ENCODE data around the gene HLA-DQA2. TPM values are rescaled to one million over a fixed set of nuclear protein-coding genes. Genes with fewer than 3 reads are reported as not detected.
"Not testable (repeated sequence)": the region's sequence is repeated elsewhere in the genome, so short reads cannot be mapped to it uniquely, and the experiment has no call there.

The HLA-DQA2 gene
- total and polyA plus RNA-seq, 4 donors, result 0.16 to 0.32 (median 0.23) TPM; not detected in 1

DNA sequence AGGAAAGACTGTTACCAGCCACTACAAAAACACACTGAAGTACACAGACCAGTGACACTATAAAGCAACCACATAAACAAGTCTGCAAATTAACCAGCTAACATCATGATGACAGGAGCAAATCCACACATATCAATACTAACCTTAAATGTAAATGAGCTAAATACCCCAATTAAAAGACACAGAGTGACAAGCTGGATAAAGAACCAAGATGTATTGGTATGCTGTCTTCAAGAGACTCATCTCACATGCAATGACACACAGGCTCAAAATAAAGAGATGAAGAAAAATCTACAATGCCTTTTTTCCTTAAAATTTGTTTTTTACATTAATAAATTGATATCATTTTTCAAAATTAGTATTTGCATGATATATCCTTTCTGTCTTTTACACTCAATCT is 41.7 kb downstream of the HLA-DQA2 start:
- not testable (repeated sequence) for H3K27me3 ChIP-seq (ENCODE audit: control insufficient read depth in 4 of 4, insufficient read depth in 4 of 4, low read length in 3 of 4); H3K36me3 ChIP-seq (ENCODE audit: control insufficient read depth in 4 of 4, insufficient read depth in 3 of 4, low read depth in 1 of 4, low read length in 3 of 4); H3K27ac ChIP-seq (ENCODE audit: low read depth in 1 of 2, low read length in 2 of 2); DNase-seq (ENCODE audit: low spot score); H3K4me3 ChIP-seq (ENCODE audit: low read depth in 1 of 3, low read length in 3 of 3); H3K9me3 ChIP-seq (ENCODE audit: control insufficient read depth in 4 of 4, low read length in 3 of 4); H3K4me1 ChIP-seq (ENCODE audit: control insufficient read depth in 4 of 4, insufficient read depth in 4 of 4, low read length in 3 of 4); H3K9ac ChIP-seq (ENCODE audit: low read depth in 1 of 2, low read length in 2 of 2)

DNA sequence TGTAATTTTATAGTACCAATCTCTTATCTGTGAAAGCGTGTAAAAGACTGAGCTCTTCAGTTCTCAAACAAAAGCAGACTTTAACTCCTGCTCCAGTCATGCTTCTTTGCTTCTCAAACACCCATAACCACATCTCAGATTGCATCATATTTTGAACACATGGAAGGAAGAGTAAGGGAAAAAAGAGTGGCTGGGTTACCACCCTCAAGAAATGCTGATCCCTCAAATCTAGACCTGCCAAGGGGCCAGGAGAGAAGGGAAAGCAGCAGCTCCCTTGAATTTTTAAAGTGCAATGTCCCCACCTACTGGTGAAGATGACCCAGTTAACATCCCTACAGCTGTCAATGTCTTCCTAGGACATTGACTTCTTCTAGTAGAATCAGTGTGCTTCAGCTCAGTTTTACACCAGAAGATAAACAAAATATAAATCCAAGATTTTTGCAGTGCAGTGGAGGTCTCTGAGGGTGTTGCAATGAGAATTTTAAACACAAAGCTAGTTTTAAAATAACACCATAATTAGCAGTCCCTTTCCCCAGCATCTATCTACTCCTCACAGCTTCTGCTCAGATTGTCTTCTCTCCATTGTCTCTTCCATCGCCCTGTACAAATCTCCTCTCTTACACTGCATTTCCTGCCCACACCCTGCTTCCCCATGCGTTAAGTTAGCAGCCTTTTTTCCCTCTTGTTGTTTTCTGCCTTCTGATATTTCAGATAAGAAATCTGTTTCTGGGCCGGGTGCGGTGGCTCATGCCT is 44.8 kb downstream of the HLA-DQA2 start:
- Histone ChIP-seq H3K27me3 (ENCODE audit: control insufficient read depth in 4 of 4, insufficient read depth in 4 of 4, low read length in 3 of 4) (peaks cover 0 to 6% (median 0%) of the 10 kb centered on the region in 4 donors), H3K27ac (ENCODE audit: low read depth in 1 of 2, low read length in 2 of 2) (no peak overlapping the region), H3K4me1 (ENCODE audit: control insufficient read depth in 4 of 4, insufficient read depth in 4 of 4, low read length in 3 of 4) (no peaks in the 10 kb centered on the region), H3K4me3 (ENCODE audit: low read depth in 1 of 3, low read length in 3 of 3) (no peak overlapping the region), H3K9ac (ENCODE audit: low read depth in 1 of 2, low read length in 2 of 2) (no peak overlapping the region), H3K36me3 (ENCODE audit: control insufficient read depth in 4 of 4, insufficient read depth in 3 of 4, low read depth in 1 of 4, low read length in 3 of 4) (no peaks in the 10 kb centered on the region), H3K9me3 (ENCODE audit: control insufficient read depth in 4 of 4, low read length in 3 of 4) (no peaks in the 10 kb centered on the region)
- no peak for TF ChIP-seq HNF4G (IDR thresholded peaks at IDR 0.05)
- no peak for TF ChIP-seq JUND (IDR thresholded peaks at IDR 0.05)
- TF ChIP-seq, protein P1, sequence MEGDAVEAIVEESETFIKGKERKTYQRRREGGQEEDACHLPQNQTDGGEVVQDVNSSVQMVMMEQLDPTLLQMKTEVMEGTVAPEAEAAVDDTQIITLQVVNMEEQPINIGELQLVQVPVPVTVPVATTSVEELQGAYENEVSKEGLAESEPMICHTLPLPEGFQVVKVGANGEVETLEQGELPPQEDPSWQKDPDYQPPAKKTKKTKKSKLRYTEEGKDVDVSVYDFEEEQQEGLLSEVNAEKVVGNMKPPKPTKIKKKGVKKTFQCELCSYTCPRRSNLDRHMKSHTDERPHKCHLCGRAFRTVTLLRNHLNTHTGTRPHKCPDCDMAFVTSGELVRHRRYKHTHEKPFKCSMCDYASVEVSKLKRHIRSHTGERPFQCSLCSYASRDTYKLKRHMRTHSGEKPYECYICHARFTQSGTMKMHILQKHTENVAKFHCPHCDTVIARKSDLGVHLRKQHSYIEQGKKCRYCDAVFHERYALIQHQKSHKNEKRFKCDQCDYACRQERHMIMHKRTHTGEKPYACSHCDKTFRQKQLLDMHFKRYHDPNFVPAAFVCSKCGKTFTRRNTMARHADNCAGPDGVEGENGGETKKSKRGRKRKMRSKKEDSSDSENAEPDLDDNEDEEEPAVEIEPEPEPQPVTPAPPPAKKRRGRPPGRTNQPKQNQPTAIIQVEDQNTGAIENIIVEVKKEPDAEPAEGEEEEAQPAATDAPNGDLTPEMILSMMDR (IDR thresholded peaks at IDR 0.05; ENCODE audit: low read depth, low read length, missing input control), result peak; percentile 62
- peak; percentile 81 to 82 for TF ChIP-seq RAD21 (IDR thresholded peaks at IDR 0.05)
- no peak for TF ChIP-seq GABPA (IDR thresholded peaks at IDR 0.05 in 1 of 2, conservative IDR thresholded peaks at IDR 0.05 in 1 of 2)
- WGBS, result 38% methylated on average over 5 of the region's 5 CpGs
- DNase-seq (ENCODE audit: low spot score), result no peak

DNA sequence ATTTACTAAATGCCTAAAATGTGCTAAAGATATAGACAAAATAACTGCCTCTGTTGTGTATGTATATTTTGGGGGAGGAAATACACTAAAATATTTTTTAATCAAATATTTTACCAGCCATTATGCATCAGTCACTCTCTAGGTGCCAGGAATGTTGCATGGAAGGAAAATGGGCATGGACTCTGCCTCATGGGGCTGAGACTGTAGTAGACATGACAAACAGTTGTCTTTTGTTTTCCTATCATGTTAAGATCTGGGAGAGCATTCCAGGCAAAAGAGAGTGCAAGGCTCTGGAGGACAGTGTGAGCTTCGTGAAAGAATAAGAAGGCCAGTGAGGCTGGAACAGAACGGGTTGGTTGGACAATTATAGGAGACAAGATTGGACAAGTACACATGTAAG is 49.1 kb downstream of the HLA-DQA2 start:
- H3K4me1 ChIP-seq (ENCODE audit: control insufficient read depth in 4 of 4, insufficient read depth in 4 of 4, low read length in 3 of 4), result no peaks in the 10 kb centered on the region
- WGBS, result 37% methylated on average over 2 of the region's 2 CpGs
- no peaks in the 10 kb centered on the region for H3K9me3 ChIP-seq (ENCODE audit: control insufficient read depth in 4 of 4, low read length in 3 of 4)
- H3K27ac ChIP-seq (ENCODE audit: low read depth in 1 of 2, low read length in 2 of 2), result no peak overlapping the region
- no peak for DNase-seq (ENCODE audit: low spot score)
- H3K36me3 ChIP-seq (ENCODE audit: control insufficient read depth in 4 of 4, insufficient read depth in 3 of 4, low read depth in 1 of 4, low read length in 3 of 4), result no peaks in the 10 kb centered on the region
- no peak overlapping the region for H3K4me3 ChIP-seq (ENCODE audit: low read depth in 1 of 3, low read length in 3 of 3)
- TF ChIP-seq NR2F2 (IDR thresholded peaks at IDR 0.05) (no peak), TAF1 (conservative IDR thresholded peaks at IDR 0.05) (no peak), YY1 (IDR thresholded peaks at IDR 0.05) (no peak), SP1 (IDR thresholded peaks at IDR 0.05) (no peak), FOXA1 (IDR thresholded peaks at IDR 0.05) (no peak), GABPA (IDR thresholded peaks at IDR 0.05 in 1 of 2, conservative IDR thresholded peaks at IDR 0.05 in 1 of 2) (no peak), RXRA (IDR thresholded peaks at IDR 0.05) (no peak), JUND (IDR thresholded peaks at IDR 0.05) (no peak), HNF4G (IDR thresholded peaks at IDR 0.05) (no peak), EGR1 (IDR thresholded peaks at IDR 0.05; ENCODE audit: low read depth in 2 of 2) (no peak), HNF4A (conservative IDR thresholded peaks at IDR 0.05) (no peak), RAD21 (IDR thresholded peaks at IDR 0.05) (no peak), FOXA2 (IDR thresholded peaks at IDR 0.05) (no peak)
- TF ChIP-seq, protein P2, sequence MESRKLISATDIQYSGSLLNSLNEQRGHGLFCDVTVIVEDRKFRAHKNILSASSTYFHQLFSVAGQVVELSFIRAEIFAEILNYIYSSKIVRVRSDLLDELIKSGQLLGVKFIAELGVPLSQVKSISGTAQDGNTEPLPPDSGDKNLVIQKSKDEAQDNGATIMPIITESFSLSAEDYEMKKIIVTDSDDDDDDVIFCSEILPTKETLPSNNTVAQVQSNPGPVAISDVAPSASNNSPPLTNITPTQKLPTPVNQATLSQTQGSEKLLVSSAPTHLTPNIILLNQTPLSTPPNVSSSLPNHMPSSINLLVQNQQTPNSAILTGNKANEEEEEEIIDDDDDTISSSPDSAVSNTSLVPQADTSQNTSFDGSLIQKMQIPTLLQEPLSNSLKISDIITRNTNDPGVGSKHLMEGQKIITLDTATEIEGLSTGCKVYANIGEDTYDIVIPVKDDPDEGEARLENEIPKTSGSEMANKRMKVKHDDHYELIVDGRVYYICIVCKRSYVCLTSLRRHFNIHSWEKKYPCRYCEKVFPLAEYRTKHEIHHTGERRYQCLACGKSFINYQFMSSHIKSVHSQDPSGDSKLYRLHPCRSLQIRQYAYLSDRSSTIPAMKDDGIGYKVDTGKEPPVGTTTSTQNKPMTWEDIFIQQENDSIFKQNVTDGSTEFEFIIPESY (IDR thresholded peaks at IDR 0.05), result no peak
- TF ChIP-seq, protein P1 (IDR thresholded peaks at IDR 0.05; ENCODE audit: low read depth, low read length, missing input control), result no peak
- TF ChIP-seq, protein P3, sequence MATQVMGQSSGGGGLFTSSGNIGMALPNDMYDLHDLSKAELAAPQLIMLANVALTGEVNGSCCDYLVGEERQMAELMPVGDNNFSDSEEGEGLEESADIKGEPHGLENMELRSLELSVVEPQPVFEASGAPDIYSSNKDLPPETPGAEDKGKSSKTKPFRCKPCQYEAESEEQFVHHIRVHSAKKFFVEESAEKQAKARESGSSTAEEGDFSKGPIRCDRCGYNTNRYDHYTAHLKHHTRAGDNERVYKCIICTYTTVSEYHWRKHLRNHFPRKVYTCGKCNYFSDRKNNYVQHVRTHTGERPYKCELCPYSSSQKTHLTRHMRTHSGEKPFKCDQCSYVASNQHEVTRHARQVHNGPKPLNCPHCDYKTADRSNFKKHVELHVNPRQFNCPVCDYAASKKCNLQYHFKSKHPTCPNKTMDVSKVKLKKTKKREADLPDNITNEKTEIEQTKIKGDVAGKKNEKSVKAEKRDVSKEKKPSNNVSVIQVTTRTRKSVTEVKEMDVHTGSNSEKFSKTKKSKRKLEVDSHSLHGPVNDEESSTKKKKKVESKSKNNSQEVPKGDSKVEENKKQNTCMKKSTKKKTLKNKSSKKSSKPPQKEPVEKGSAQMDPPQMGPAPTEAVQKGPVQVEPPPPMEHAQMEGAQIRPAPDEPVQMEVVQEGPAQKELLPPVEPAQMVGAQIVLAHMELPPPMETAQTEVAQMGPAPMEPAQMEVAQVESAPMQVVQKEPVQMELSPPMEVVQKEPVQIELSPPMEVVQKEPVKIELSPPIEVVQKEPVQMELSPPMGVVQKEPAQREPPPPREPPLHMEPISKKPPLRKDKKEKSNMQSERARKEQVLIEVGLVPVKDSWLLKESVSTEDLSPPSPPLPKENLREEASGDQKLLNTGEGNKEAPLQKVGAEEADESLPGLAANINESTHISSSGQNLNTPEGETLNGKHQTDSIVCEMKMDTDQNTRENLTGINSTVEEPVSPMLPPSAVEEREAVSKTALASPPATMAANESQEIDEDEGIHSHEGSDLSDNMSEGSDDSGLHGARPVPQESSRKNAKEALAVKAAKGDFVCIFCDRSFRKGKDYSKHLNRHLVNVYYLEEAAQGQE (IDR thresholded peaks at IDR 0.05), result no peak
- H3K9ac ChIP-seq (ENCODE audit: low read depth in 1 of 2, low read length in 2 of 2), result no peak overlapping the region
- H3K27me3 ChIP-seq (ENCODE audit: control insufficient read depth in 4 of 4, insufficient read depth in 4 of 4, low read length in 3 of 4), result peaks cover 0 to 10% (median 2%) of the 10 kb centered on the region in 4 donors

Data from liver (tissue), 9 donors.